ENCODE data around the gene IL27RA. TPM values are rescaled to one million over a fixed set of nuclear protein-coding genes. Genes with fewer than 3 reads are reported as not detected.

The IL27RA gene
- total and polyA plus RNA-seq, 2 of the 4 experiments (the other 2 are of a cell fraction), result 2.9 to 5.1 TPM

DNA sequence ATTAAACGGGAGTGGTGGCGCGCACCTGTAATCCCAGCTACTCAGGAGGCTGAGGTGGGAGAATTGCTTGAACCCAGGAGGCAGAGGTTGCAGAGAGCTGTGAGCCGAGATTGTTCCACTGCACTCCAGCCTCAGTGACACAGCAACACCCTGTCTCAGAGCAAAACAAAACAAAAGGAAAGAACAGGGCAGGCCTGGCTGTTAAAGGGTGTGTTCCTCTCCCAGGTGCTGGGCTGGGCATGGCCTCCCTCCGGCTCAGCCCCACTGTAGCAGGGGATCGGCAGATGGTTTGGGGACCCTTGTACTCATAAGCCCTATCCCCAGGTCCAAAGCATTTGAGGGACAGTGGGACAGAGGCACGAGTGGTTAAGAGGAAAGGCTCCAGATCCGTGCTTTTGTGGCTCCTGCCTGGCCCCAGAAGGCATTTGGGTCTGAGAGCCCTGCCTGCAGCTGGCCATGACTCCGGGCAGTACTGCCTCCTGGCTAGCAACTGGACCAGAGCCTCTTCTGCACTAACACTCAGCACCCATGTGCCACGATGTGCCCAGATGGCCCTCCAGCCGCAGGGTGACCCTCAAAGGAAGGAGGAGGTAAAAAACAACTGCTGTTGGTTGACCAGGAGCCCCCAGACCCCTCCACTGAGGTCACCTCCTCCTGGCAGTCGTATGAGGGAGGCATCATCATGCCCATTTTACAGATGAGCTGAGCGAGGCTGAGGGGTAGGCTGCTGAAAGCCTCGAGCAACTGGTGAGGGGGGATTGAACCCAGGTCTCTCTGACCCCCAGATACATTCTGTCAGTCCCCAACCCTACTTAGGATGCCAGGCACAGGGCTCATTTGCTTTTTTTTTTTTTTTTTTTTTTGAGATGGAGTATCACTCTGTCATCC, 35.4 kb upstream of the IL27RA start:
- Histone ChIP-seq H3K14ac (replicated peaks; ENCODE audit: low read depth, low read length) (no peak overlapping the region), H3K4ac (ENCODE audit: low read depth, low read length) (no peak overlapping the region), H3K9me3 (ENCODE audit: control insufficient read depth, insufficient read depth, low read length) (peaks cover 10% of the 10 kb centered on the region), H3K4me3 (ENCODE audit: insufficient read depth, low read depth, low read length) (no peak overlapping the region), H4K91ac (ENCODE audit: insufficient read depth, low read depth, low read length) (no peak overlapping the region), H4K5ac (ENCODE audit: low read depth, low read length) (no peak overlapping the region), H3K79me1 (ENCODE audit: low read depth in 1 of 2, low read length in 2 of 2) (peaks cover 16 to 46% of the 10 kb centered on the region in 2 experiments), H3K27ac (ENCODE audit: insufficient read depth, low read length) (no peak overlapping the region), H4K8ac (ENCODE audit: low read depth in 2 of 2, low read length in 2 of 2) (no peak overlapping the region), H2BK5ac (ENCODE audit: low read depth, low read length, poor library complexity, severe bottlenecking) (no peak overlapping the region), H2AK9ac (replicated peaks; ENCODE audit: low read depth, low read length, poor library complexity) (peak overlapping the region; percentile 24), H2AK5ac (ENCODE audit: low read depth, low read length) (no peak overlapping the region), H2BK120ac (ENCODE audit: low read depth, low read length) (no peak overlapping the region), H3K23ac (ENCODE audit: low read depth, low read length) (no peak overlapping the region), H2BK15ac (ENCODE audit: low read depth, low read length) (no peak overlapping the region), H3K27me3 (ENCODE audit: control insufficient read depth, insufficient read depth, low read length) (no peaks in the 10 kb centered on the region), H3K36me3 (ENCODE audit: control insufficient read depth, insufficient read depth, low read length) (peaks cover 18% of the 10 kb centered on the region), H2BK20ac (ENCODE audit: low read depth, low read length) (no peak overlapping the region), H3K9me1 (ENCODE audit: insufficient read depth, low read length) (peaks cover 7% of the 10 kb centered on the region; the same call in 1 of the 2 replicates), H3K4me2 (ENCODE audit: low read depth, low read length) (no peak overlapping the region), H3K4me1 (ENCODE audit: control insufficient read depth, insufficient read depth, low read length) (no peaks in the 10 kb centered on the region), H4K20me1 (ENCODE audit: insufficient read depth, low read length) (peaks cover 5% of the 10 kb centered on the region; the same call in 1 of the 2 replicates), H3K18ac (ENCODE audit: low read depth, low read length) (no peak overlapping the region), H3K56ac (ENCODE audit: extremely low read depth, insufficient read depth, low read length) (no peak overlapping the region), H3K9ac (ENCODE audit: low read depth, low read length) (no peak overlapping the region), H2AFZ (replicated peaks; ENCODE audit: low read length, poor library complexity) (no peak overlapping the region)
- no peak for ATAC-seq (ENCODE audit: low read depth)
- no TSS peak for BruUV-seq (replicated peaks)
- in situ Hi-C loops (cut with MboI; ENCODE audit: low sequenced_read_pairs) (no loop called here), intact Hi-C loops (cut with micrococcal nuclease) (no loop called here), dilution Hi-C loops (cut with HindIII; ENCODE audit: low sequenced_read_pairs, unreplicated experiment) (no loop called here)
- WGBS, 2 experiments (ENCODE audit: extremely low coverage in 2 of 2, insufficient read length in 1 of 2), result 71% methylated on average over 1 of the region's 14 CpGs; no CpG with 5 or more reads in 1 of the 2 experiments
- ChIA-PET CTCF (no interaction called here), POLR2A (ENCODE audit: unreplicated experiment) (interaction anchor here (0.6 kb wide), 1 partner anchor 37 kb away, joined by 3 read pairs; no protein-coding TSS in a partner anchor)
- no peak for DNase-seq
- TF ChIP-seq POLR2A (IDR thresholded peaks at IDR 0.05; ENCODE audit: low read depth, low read length) (no peak), MAZ (IDR thresholded peaks at IDR 0.05; ENCODE audit: borderline replicate concordance, low read depth, low read length) (no peak), NFE2L2 (IDR thresholded peaks at IDR 0.05; ENCODE audit: low read depth, low read length) (no peak), SMC3 (IDR thresholded peaks at IDR 0.05; ENCODE audit: low read depth, low read length) (no peak), CEBPB (IDR thresholded peaks at IDR 0.05; ENCODE audit: low read depth, low read length) (no peak), BHLHE40 (IDR thresholded peaks at IDR 0.05; ENCODE audit: low read depth, low read length) (no peak), MAFK (IDR thresholded peaks at IDR 0.05; ENCODE audit: low read depth, low read length) (no peak), RCOR1 (IDR thresholded peaks at IDR 0.05; ENCODE audit: insufficient replicate concordance, low read length) (no peak), FOS (IDR thresholded peaks at IDR 0.05; ENCODE audit: low read depth, low read length) (no peak), CHD1 (IDR thresholded peaks at IDR 0.05; ENCODE audit: low read depth, low read length) (no peak), MXI1 (IDR thresholded peaks at IDR 0.05; ENCODE audit: borderline replicate concordance, low read depth, low read length) (no peak)
- TF ChIP-seq, protein P1, sequence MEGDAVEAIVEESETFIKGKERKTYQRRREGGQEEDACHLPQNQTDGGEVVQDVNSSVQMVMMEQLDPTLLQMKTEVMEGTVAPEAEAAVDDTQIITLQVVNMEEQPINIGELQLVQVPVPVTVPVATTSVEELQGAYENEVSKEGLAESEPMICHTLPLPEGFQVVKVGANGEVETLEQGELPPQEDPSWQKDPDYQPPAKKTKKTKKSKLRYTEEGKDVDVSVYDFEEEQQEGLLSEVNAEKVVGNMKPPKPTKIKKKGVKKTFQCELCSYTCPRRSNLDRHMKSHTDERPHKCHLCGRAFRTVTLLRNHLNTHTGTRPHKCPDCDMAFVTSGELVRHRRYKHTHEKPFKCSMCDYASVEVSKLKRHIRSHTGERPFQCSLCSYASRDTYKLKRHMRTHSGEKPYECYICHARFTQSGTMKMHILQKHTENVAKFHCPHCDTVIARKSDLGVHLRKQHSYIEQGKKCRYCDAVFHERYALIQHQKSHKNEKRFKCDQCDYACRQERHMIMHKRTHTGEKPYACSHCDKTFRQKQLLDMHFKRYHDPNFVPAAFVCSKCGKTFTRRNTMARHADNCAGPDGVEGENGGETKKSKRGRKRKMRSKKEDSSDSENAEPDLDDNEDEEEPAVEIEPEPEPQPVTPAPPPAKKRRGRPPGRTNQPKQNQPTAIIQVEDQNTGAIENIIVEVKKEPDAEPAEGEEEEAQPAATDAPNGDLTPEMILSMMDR (conservative IDR thresholded peaks at IDR 0.05; ENCODE audit: low read depth, low read length), result no peak
- TF ChIP-seq, protein P2, sequence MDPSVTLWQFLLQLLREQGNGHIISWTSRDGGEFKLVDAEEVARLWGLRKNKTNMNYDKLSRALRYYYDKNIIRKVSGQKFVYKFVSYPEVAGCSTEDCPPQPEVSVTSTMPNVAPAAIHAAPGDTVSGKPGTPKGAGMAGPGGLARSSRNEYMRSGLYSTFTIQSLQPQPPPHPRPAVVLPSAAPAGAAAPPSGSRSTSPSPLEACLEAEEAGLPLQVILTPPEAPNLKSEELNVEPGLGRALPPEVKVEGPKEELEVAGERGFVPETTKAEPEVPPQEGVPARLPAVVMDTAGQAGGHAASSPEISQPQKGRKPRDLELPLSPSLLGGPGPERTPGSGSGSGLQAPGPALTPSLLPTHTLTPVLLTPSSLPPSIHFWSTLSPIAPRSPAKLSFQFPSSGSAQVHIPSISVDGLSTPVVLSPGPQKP (IDR thresholded peaks at IDR 0.05; ENCODE audit: borderline replicate concordance, low read depth, low read length), result no peak
- TF ChIP-seq, protein P3, sequence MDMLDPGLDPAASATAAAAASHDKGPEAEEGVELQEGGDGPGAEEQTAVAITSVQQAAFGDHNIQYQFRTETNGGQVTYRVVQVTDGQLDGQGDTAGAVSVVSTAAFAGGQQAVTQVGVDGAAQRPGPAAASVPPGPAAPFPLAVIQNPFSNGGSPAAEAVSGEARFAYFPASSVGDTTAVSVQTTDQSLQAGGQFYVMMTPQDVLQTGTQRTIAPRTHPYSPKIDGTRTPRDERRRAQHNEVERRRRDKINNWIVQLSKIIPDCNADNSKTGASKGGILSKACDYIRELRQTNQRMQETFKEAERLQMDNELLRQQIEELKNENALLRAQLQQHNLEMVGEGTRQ (IDR thresholded peaks at IDR 0.05; ENCODE audit: low read depth, low read length), result no peak

All from IMR-90 (cell line).